ENCODE data around the gene MEX3C. TPM values are rescaled to one million over a fixed set of nuclear protein-coding genes. Genes with fewer than 3 reads are reported as not detected.

The MEX3C gene
- total RNA-seq, 1 donor from 2014 or later = 88.9 TPM

- Mint-ChIP-seq H3K27me3 (ENCODE audit: low read depth) (no peaks in the 10 kb centered on the region), H3K4me1 (peaks cover 46% of the 10 kb centered on the region), H3K36me3 (no peaks in the 10 kb centered on the region), H3K27ac (peak overlapping the region; percentile 73), H3K9me3 (no peaks in the 10 kb centered on the region), H3K4me3 (peak overlapping the region; percentile 98)
- DNase-seq (ENCODE audit: low spot score in 2 of 2, unreplicated experiment in 2 of 2) = no peak
- TF ChIP-seq CTCF (IDR thresholded peaks at IDR 0.05; ENCODE audit: unreplicated experiment) = no peak
These were observed 2.9 kb downstream of the MEX3C start for GRCh38 chr18:51194604-51195003.

GRCh38 chr18:51193621-51194287 lies 3.7 kb downstream of the MEX3C start:
- no peak for DNase-seq (ENCODE audit: low spot score in 2 of 2, unreplicated experiment in 2 of 2)
- no peak for TF ChIP-seq CTCF (IDR thresholded peaks at IDR 0.05; ENCODE audit: unreplicated experiment)
- no peaks in the 10 kb centered on the region for H3K36me3 Mint-ChIP-seq
- no peaks in the 10 kb centered on the region for H3K27me3 Mint-ChIP-seq (ENCODE audit: low read depth)
- peak overlapping the region; percentile 98 for H3K4me3 Mint-ChIP-seq
- peaks cover 49% of the 10 kb centered on the region for H3K4me1 Mint-ChIP-seq
- H3K9me3 Mint-ChIP-seq = no peaks in the 10 kb centered on the region
- H3K27ac Mint-ChIP-seq = peak overlapping the region; percentile 88

DNA sequence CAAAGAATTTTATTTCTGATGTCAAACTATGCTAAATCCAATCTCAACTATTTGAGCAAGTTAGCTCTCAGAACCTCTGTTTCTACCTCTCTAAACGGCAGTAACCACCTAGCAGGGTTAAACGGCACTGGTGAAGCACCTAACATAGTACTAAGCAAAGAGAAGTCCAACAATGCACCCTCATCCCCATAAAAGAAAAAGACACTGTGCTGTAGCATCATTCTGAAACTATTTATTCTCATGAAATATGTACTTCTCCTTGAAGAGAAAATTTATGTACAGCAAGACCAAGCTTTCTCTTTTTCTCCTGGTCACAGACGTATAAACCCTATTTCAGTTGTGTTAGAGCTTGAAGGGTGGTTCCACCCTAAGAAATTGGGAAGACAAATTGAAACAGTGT lies 4.8 kb downstream of the MEX3C start:
- H3K27ac Mint-ChIP-seq = no peak overlapping the region
- H3K27me3 Mint-ChIP-seq (ENCODE audit: low read depth) = no peaks in the 10 kb centered on the region
- H3K4me1 Mint-ChIP-seq = peaks cover 49% of the 10 kb centered on the region
- no peak for DNase-seq (ENCODE audit: low spot score in 2 of 2, unreplicated experiment in 2 of 2)
- H3K9me3 Mint-ChIP-seq = no peaks in the 10 kb centered on the region
- TF ChIP-seq CTCF (IDR thresholded peaks at IDR 0.05; ENCODE audit: unreplicated experiment) = no peak
- no peaks in the 10 kb centered on the region for H3K36me3 Mint-ChIP-seq
- no peak overlapping the region for H3K4me3 Mint-ChIP-seq

DNA sequence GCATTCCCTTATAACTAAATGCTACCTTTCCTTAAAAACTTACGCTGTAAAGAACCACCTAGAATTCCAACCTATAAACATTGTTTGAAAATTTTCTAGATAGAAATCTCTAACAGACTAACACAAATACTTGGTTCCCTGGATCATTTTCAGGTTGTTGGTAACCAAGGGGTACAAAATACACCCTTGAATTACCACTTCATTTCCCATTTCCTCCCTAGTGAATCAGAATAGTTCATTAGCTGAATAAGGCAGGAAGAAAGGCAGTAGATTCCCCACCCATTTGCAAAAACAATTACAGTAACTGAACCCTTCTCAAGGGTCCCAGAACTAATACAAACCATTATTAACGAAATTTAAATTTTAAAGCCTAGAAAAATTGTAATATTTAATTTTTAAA lies 5.5 kb downstream of the MEX3C start:
- Mint-ChIP-seq H3K9me3 (no peaks in the 10 kb centered on the region), H3K4me1 (peaks cover 51% of the 10 kb centered on the region), H3K27me3 (ENCODE audit: low read depth) (no peaks in the 10 kb centered on the region), H3K4me3 (no peak overlapping the region), H3K36me3 (no peaks in the 10 kb centered on the region), H3K27ac (no peak overlapping the region)
- DNase-seq (ENCODE audit: low spot score in 2 of 2, unreplicated experiment in 2 of 2) = no peak
- TF ChIP-seq CTCF (IDR thresholded peaks at IDR 0.05; ENCODE audit: unreplicated experiment) = no peak

- Mint-ChIP-seq H3K27ac (no peak overlapping the region), H3K9me3 (no peaks in the 10 kb centered on the region), H3K36me3 (no peaks in the 10 kb centered on the region), H3K27me3 (ENCODE audit: low read depth) (no peaks in the 10 kb centered on the region), H3K4me3 (no peak overlapping the region), H3K4me1 (peaks cover 53% of the 10 kb centered on the region)
- no peak for TF ChIP-seq CTCF (IDR thresholded peaks at IDR 0.05; ENCODE audit: unreplicated experiment)
- no peak for DNase-seq (ENCODE audit: low spot score in 2 of 2, unreplicated experiment in 2 of 2)
These were observed 6.3 kb downstream of the MEX3C start for GRCh38 chr18:51191128-51191717.
